GM20000 (cell line): ENCODE measurements around the gene ANKS1A.

ENCODE experiments used
- DNase-seq: peaks from one replicate; pipeline ENCODE4 v3.0.0; 2012; ENCODE audit warnings: low spot score
- TF ChIP-seq, protein P1 (sequence below): IDR thresholded peaks from 2 replicates; pipeline ENCODE4 v1.5.1; 2012; ENCODE audit warnings: mild to moderate bottlenecking, control low read depth; ENCODE audit errors: extremely low read depth, missing control alignments

The ANKS1A gene

DNA sequence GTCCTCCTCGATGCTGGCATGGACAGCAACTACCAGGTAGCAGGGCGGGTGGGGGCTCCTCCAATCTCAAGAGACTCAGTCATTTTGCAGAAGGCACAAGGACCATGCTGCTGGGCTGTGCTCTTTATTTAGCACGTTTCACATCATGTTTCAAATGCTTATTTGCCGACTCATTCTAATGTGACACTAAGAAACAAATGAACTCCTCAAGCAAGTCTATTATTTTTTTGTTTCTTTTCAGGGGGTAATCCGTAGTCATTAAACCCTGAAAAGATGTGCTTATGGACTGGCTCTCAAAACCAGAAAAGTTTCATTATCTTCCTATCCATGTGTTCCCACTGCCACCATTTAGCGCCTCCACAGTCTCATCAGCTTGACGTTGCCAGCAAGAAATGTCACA is 92.9 kb downstream of the ANKS1A start:
- DNase-seq: no peak

DNA sequence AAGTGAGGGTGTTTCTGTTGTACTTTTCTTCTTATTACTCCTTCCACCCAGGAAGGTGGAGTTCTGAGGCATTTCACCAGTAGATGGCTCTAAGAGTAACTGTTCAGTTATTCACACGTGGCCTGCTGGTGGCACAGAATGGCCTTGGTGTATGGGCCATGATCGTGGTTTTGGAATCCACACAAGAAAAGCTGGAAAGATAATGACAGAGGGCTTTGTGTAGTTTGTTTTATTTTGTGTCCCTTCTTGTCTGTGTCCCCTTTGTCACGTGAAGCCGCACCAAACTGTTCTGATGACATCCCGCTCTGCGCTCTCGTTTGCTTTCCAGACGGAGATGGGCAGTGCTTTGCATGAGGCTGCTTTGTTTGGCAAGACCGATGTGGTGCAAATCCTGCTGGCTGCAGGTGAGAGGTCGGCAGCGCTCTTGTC is 93.4 kb downstream of the ANKS1A start:
- TF ChIP-seq, protein P1, sequence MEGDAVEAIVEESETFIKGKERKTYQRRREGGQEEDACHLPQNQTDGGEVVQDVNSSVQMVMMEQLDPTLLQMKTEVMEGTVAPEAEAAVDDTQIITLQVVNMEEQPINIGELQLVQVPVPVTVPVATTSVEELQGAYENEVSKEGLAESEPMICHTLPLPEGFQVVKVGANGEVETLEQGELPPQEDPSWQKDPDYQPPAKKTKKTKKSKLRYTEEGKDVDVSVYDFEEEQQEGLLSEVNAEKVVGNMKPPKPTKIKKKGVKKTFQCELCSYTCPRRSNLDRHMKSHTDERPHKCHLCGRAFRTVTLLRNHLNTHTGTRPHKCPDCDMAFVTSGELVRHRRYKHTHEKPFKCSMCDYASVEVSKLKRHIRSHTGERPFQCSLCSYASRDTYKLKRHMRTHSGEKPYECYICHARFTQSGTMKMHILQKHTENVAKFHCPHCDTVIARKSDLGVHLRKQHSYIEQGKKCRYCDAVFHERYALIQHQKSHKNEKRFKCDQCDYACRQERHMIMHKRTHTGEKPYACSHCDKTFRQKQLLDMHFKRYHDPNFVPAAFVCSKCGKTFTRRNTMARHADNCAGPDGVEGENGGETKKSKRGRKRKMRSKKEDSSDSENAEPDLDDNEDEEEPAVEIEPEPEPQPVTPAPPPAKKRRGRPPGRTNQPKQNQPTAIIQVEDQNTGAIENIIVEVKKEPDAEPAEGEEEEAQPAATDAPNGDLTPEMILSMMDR: no peak
- peak; percentile 21 for DNase-seq

More for the DNA sequence above, 92.9 kb downstream of the ANKS1A start:
- TF ChIP-seq, protein P1: no peak

DNA sequence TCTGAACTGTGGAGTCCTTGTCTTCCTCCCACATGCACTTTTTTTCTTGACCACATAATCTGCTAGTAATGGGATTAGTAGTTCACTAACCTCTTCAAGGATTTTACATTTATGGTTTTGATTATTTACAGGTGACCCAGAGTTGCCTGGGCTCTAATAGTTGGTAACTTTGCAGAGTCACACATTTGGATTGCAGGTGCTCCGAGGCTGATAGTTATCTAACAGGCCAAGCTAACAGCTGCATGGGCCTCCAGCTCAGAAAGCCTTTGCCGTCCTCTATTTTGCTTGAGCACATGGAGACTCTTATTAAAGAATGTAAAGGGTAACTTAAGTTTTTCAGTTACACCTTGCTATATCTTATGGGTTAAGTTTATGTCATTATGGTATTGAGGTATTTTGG is 95.4 kb downstream of the ANKS1A start:
- DNase-seq: no peak
- TF ChIP-seq, protein P1: no peak

DNA sequence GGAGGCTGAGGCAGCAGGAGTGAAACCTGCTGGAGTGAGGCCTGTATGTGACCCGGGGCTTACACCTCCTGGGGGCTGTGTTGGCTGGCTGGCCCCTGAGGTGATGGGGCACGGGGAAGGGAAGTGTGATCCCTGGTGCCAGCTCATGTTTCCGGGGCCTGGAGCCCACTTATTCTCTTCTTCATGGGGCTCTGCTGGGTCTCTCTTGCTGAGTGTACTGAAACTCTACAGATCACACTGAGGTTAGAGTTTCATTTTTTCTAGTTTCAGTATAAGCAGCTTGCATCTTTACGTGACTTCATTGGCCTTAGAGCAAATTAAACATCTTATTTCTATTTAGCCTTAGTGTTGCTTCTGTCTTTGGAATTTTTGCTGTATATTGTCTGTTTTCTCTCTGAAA is 96.2 kb downstream of the ANKS1A start:
- DNase-seq: peak; percentile 38
- TF ChIP-seq, protein P1: no peak

DNA sequence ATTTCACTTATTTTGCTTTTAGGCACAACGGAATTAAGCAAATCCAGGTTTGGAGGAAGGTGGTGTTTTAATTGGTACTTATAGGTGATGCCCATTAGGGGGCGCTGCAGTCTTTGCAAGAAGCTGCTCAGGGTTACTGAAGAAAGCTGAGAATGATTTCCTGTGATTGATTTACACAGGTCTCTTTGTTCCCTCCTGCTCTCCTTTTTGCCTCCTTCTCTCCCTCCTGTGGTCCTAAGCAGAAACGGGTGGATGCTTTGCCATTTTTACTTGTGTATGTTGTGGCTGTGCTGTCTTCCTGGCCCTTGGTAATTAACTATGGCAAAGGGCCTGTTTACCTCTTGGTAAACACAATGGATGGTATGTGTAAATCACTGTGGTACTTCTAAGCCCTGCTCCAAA is 97.8 kb downstream of the ANKS1A start:
- TF ChIP-seq, protein P1: peak; percentile 42
- DNase-seq: peak; percentile 69

DNA sequence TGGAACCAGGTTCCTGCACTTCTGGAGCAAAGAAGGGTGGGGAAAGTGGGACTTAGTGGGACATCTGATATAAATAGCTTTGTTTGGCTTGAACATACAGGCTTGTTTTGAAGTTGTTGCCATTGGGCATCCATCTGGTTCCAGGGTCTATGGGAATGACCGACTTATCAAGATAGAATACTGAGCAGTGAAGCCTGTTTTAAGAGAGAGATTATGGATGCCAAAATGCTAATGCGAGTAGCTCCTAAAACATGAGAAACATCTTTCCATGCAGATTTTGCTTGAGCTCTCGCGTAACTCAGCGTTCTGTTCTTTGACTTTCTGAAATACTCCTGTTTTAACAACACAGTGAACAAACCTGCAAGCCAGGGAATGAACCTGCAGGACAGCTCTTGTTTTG is 98.5 kb downstream of the ANKS1A start:
- no peak for DNase-seq
- TF ChIP-seq, protein P1: no peak

DNA sequence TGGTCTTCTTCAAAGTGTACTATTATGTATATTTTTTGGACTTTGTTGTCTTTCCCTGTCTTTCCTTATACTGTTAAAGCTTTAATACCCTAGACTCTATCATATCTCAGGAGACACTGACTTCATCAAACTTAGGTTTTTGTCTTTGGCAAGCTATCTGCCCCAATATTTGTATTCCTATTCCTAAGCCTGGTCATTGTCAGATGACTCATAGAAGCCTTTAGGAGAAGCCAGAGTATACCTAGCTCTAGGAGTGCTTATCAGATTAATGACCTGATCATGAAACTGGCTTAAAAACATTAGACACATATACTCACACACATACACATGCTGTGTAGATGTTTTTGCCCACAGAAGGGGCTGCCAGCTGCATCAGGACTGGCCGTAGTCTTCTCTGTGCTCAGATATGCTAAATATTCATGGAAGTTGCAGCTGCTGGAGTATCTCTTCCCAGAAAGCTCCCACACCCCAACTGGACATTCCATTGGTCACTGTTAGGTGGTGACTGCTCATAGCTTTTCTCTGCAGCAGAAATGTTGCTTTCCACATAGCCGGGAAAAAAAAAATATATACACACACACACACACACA is 102.0 kb downstream of the ANKS1A start:
- no peak for DNase-seq
- TF ChIP-seq, protein P1: no peak
